Fibroblast of lung (primary cell): Measurements from ENCODE around the gene AKAP6. TPM values are rescaled to one million over a fixed set of nuclear protein-coding genes. Genes with fewer than 3 reads are reported as not detected.

ENCODE experiments used
- DNase-seq, 2 donors: peaks; one replicate each; pipeline versions ENCODE4 v3.0.0 to v3.0.0-alpha.2; 2010; ENCODE audit warnings: low read depth in 2 of 2
- H2AFZ ChIP-seq: 2 replicates; pipeline ENCODE4 v1.5.1; 2012; ENCODE audit warnings: low read length, control low read depth, inconsistent platforms
- H3K27ac ChIP-seq: 2 replicates; pipeline ENCODE4 v1.5.1; 2011; ENCODE audit warnings: low read length, control low read depth; ENCODE audit not compliant: insufficient read depth
- H3K27me3 ChIP-seq: 2 replicates; pipeline ENCODE4 v1.5.1; 2011; ENCODE audit warnings: mild to moderate bottlenecking, low read length; ENCODE audit not compliant: control insufficient read depth, insufficient read depth
- H3K36me3 ChIP-seq: 2 replicates; pipeline ENCODE4 v1.5.1; 2011; ENCODE audit warnings: low read length; ENCODE audit not compliant: control insufficient read depth, insufficient read depth
- H3K4me1 ChIP-seq: 2 replicates; pipeline ENCODE4 v1.5.1; 2011; ENCODE audit warnings: low read length; ENCODE audit not compliant: control insufficient read depth, insufficient read depth; ENCODE audit errors: extremely low read depth
- H3K4me2 ChIP-seq: 2 replicates; pipeline ENCODE4 v1.5.1; 2011; ENCODE audit warnings: low read length, control low read depth; ENCODE audit not compliant: insufficient read depth; ENCODE audit errors: extremely low read depth
- H3K4me3 ChIP-seq, 4 experiments: fragments of 200-600 bp in 1 of 4; sonication (generic) in 1 of 4; replicated peaks in 1 of 4; 2 replicates each; pipeline ENCODE4 v1.5.1; 2011 to 2016; ENCODE audit warnings: low read length in 4 of 4, low read depth in 3 of 4, mild to moderate bottlenecking in 3 of 4, control low read depth in 2 of 4, inconsistent platforms in 1 of 4, mixed read lengths in 1 of 4; ENCODE audit not compliant: insufficient read depth in 1 of 4; ENCODE audit errors: control extremely low read depth in 1 of 4
- H3K79me2 ChIP-seq: 2 replicates; pipeline ENCODE4 v1.5.1; 2012; ENCODE audit warnings: mild to moderate bottlenecking, low read length, inconsistent platforms; ENCODE audit not compliant: control insufficient read depth, insufficient read depth
- H3K9ac ChIP-seq: 2 replicates; pipeline ENCODE4 v1.5.1; 2011; ENCODE audit warnings: mild to moderate bottlenecking, low read length, control low read depth; ENCODE audit not compliant: insufficient read depth
- H3K9me3 ChIP-seq: 2 replicates; pipeline ENCODE4 v1.5.1; 2012; ENCODE audit warnings: low read depth, low read length; ENCODE audit not compliant: control insufficient read depth, insufficient read depth
- H4K20me1 ChIP-seq: 2 replicates; pipeline ENCODE4 v1.5.1; 2011; ENCODE audit warnings: low read length; ENCODE audit not compliant: control insufficient read depth, insufficient read depth; ENCODE audit errors: extremely low read depth
- EZH2 ChIP-seq: IDR thresholded peaks from 2 replicates; pipeline ENCODE4 v1.5.1; 2012; ENCODE audit warnings: low read length, control low read depth, mild to moderate bottlenecking; ENCODE audit errors: missing control alignments
- polyA plus RNA-seq, 2 donors: library from polyadenylated mRNA; depleted of rRNA in 1 of 2; stranded (reverse) in 1 of 2; unstranded in 1 of 2; fragments of >200 nt; gene quantifications; 2 replicates each; pipeline ENCODE4 v1.2.1, GENCODE V29; 2011 to 2012; ENCODE audit warnings: missing spikeins in 1 of 2
- total RNA-seq: library from RNA; depleted of rRNA; stranded (reverse); fragments of >200 nt; gene quantifications from 2 replicates; pipeline ENCODE4 v1.2.1, GENCODE V29; 2014
- TF ChIP-seq, protein P1 (sequence below), 2 donors: IDR thresholded peaks in 1 of 2; conservative IDR thresholded peaks in 1 of 2; 1 replicate in 1 of 2; 2 replicates in 1 of 2; pipeline ENCODE4 v1.5.1; 2011 to 2012; ENCODE audit warnings: low read length in 2 of 2, control low read depth in 1 of 2, inconsistent platforms in 1 of 2, low read depth in 1 of 2, mild to moderate bottlenecking in 1 of 2

Gene AKAP6
- total and polyA plus RNA-seq, 2 donors (not counting 1 experiment from before 2014, with no cell fraction given) = 3.3 to 10.9 TPM

DNA sequence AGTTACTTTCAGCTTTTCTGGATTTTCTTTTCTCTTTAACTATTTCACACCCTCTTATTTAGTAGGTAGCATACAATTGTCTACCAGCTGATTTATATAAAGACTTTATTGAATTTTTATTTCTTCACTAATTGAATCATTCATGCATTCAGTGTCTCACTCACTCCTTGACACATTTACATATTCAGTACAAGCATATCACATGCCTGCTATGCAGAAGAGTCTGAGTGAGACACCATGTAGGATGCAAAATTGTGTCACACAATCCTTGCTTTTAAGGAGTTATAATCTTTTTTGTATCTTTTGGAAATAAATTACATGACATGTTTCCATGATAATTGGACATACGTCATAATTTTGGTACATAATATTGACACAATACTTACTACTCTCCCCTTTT, 83.0 kb downstream of the AKAP6 start:
- TF ChIP-seq, protein P1, sequence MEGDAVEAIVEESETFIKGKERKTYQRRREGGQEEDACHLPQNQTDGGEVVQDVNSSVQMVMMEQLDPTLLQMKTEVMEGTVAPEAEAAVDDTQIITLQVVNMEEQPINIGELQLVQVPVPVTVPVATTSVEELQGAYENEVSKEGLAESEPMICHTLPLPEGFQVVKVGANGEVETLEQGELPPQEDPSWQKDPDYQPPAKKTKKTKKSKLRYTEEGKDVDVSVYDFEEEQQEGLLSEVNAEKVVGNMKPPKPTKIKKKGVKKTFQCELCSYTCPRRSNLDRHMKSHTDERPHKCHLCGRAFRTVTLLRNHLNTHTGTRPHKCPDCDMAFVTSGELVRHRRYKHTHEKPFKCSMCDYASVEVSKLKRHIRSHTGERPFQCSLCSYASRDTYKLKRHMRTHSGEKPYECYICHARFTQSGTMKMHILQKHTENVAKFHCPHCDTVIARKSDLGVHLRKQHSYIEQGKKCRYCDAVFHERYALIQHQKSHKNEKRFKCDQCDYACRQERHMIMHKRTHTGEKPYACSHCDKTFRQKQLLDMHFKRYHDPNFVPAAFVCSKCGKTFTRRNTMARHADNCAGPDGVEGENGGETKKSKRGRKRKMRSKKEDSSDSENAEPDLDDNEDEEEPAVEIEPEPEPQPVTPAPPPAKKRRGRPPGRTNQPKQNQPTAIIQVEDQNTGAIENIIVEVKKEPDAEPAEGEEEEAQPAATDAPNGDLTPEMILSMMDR (conservative IDR thresholded peaks at IDR 0.05 in 1 of 2, IDR thresholded peaks at IDR 0.05 in 1 of 2; ENCODE audit: low read depth in 1 of 2, low read length in 2 of 2) = no peak
- TF ChIP-seq EZH2 = no peak
- no peak for DNase-seq
- H4K20me1 ChIP-seq = no peaks in the 10 kb centered on the region
- H3K27ac ChIP-seq = no peak overlapping the region
- no peaks in the 10 kb centered on the region for H3K9me3 ChIP-seq
- no peak overlapping the region for H3K4me2 ChIP-seq
- no peaks in the 10 kb centered on the region for H3K79me2 ChIP-seq
- H2AFZ ChIP-seq = no peak overlapping the region
- H3K9ac ChIP-seq = no peak overlapping the region
- no peaks in the 10 kb centered on the region for H3K4me1 ChIP-seq
- H3K27me3 ChIP-seq = no peaks in the 10 kb centered on the region
- no peaks in the 10 kb centered on the region for H3K36me3 ChIP-seq
- H3K4me3 ChIP-seq = no peak overlapping the region

DNA sequence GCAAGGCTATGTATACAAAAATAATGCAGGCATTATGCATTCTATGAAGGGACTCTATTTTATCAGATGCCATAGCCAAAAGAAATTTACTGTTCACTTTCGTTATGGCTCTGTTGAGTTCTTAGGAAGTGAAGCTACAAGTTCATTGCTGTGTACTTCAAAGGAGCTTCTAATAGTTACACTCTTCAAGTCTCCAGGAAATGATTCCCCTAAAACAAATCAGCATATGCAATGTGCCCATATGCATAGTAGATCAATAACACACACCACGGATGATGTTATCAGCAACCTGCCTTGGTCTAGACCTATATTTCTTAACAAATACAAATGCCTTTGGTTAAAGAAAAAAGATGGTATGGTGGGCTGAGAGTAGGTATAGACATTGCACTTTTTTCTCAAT, 83.4 kb downstream of the AKAP6 start:
- Histone ChIP-seq H3K27ac (no peak overlapping the region), H3K27me3 (no peaks in the 10 kb centered on the region), H3K4me1 (no peaks in the 10 kb centered on the region), H3K9ac (no peak overlapping the region), H3K79me2 (no peaks in the 10 kb centered on the region), H3K4me2 (no peak overlapping the region), H3K4me3 (no peak overlapping the region), H3K9me3 (no peaks in the 10 kb centered on the region), H3K36me3 (no peaks in the 10 kb centered on the region), H2AFZ (no peak overlapping the region), H4K20me1 (no peaks in the 10 kb centered on the region)
- DNase-seq = no peak
- no peak for TF ChIP-seq EZH2
- TF ChIP-seq, protein P1 (conservative IDR thresholded peaks at IDR 0.05 in 1 of 2, IDR thresholded peaks at IDR 0.05 in 1 of 2; ENCODE audit: low read depth in 1 of 2, low read length in 2 of 2) = no peak

DNA sequence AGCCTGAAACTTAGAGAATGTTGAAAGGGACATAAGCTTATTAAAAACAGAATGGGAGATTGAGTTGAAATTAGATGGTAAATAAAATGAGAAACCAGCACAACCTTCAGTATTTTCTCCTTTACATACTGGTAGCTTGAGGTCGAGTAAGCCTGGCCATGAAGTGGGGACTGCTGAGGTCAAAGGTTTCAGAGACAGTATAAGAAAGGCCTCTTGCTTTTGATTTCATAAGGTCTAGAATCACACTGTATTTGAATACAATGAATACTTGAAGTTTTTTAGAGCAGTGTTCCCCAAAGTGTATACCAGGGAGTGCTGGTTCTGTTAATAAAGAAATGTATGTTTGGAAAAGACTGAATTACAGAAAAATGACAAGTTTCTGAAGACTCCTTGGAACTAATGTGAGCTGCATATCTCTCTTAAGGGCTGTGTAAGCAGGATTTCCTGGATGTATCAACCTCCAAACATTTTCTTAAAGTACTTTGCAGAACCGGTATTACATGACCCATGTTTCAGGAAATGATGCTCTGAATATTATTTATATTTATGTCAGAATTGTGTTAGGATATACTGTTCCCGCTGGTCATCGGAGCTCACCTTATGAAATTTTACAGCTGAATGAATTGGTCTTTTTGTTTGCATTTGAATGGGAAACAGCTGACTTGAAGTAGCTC, 85.0 kb downstream of the AKAP6 start:
- Histone ChIP-seq H3K4me3 (no peak overlapping the region), H3K27me3 (no peaks in the 10 kb centered on the region), H3K9me3 (no peaks in the 10 kb centered on the region), H4K20me1 (no peaks in the 10 kb centered on the region), H3K4me2 (no peak overlapping the region), H2AFZ (no peak overlapping the region), H3K4me1 (no peaks in the 10 kb centered on the region), H3K27ac (no peak overlapping the region), H3K9ac (no peak overlapping the region), H3K36me3 (no peaks in the 10 kb centered on the region), H3K79me2 (no peaks in the 10 kb centered on the region)
- no peak for DNase-seq
- TF ChIP-seq, protein P1 (conservative IDR thresholded peaks at IDR 0.05 in 1 of 2, IDR thresholded peaks at IDR 0.05 in 1 of 2; ENCODE audit: low read depth in 1 of 2, low read length in 2 of 2) = no peak
- no peak for TF ChIP-seq EZH2
